Dermis microvascular lymphatic vessel endothelial cell (primary cell): Measurements from ENCODE around the gene DDA1. TPM values are rescaled to one million over a fixed set of nuclear protein-coding genes. Genes with fewer than 3 reads are reported as not detected.
"Not testable (repeated sequence)": the region's sequence is repeated elsewhere in the genome, so short reads cannot be mapped to it uniquely, and the experiment has no call there.

ENCODE experiments used
- DNase-seq, 2 donors: peaks; one replicate each; pipeline versions ENCODE4 v3.0.0 to v3.0.0-alpha.2; 2010; ENCODE audit warnings: low read depth in 2 of 2
- total RNA-seq: library from RNA; depleted of rRNA; stranded (reverse); fragments of >200 nt; gene quantifications from 2 replicates; pipeline ENCODE4 v1.2.1, GENCODE V29; 2014

DDA1 gene
- 18.2 and 24.5 TPM in 2 replicates for total RNA-seq

DNA sequence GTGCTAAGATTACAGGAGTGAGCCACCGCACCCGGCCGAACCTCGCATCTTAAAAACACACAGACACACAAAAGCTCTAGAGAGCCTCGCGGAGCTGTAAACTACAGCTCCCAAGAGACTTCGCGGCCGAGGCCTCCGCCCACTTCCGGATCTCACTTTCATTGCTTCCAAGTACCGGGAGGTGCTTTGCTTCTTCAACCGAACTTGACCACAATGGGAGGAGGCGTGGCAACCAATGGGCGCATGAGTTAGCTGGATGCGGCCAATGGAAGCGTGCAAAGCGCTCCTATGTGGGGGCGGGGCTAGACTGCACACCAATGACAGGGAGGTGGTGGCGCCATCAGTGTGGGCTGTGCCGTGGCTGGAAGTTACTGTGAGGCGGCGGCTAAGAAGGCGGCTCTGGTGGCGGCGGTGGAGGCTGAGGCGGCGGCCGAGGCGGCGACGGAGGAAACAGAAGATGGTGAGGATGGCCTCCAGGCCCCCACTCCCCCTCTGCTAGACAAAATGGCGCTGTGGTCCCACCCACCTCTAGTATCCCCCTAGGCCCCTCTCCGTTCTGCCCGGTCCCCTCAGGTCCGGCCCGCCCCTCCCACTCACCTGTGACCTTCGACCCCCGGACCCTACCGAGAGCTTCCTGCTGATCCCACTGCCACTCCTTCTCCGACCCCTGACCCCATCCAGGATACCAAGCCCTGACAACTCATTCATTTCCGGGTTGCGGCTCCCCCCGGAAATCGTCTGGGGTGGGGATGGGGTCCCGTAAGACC lies at the start of gene DDA1:
DDA1 (plus strand) TSS at position 366 of the 767 bp plus-strand sequence; CDS start at position 458, 92 bp downstream.
- DNase-seq: peak; percentile 99 to 100

DNA sequence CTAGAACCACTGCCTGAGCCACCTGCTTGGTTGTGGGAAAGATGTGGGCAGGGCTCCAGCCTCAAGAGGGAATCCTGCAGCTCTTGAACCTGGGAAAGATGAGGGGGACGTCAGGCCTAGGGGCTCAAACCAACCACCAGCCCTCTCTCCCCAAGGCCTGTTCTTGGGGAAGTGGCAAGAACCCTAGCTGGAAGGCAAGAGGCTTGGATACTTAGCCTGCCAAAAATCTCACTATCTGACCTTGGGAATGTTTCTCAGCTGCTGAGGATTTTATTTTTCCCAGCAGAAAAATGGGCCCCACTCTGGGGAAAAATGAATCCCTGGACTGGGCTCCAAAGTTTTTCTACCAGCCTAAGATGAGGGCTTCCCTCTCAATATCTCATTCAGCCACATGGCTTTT lies 49.4 kb upstream of the DDA1 start:
- DNase-seq: no peak

DNA sequence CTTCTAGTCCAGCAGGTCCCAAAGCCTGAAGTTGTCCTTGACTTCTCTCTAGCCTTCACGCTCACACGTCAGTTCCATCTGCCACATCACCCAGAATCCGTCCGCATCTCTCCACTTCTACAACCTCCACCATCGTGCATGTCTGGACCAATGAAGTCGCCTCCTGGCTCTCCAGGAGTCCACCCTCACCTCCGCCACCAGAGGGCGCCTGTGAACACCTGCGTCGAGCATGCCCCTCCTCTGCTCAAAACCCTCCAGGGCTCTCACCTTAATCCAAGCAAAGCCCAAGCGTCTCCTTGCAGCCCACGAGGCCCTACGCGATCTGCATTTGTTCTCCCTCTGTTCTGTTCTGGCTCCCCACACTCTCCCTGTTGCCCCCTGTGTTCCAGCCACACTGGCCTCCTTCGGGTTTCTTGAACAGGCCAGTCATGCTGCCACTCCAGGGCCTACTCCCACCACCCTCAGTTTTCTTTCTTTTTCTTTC lies 48.5 kb upstream of the DDA1 start:
- peak; percentile 57 to 79 for DNase-seq

DNA sequence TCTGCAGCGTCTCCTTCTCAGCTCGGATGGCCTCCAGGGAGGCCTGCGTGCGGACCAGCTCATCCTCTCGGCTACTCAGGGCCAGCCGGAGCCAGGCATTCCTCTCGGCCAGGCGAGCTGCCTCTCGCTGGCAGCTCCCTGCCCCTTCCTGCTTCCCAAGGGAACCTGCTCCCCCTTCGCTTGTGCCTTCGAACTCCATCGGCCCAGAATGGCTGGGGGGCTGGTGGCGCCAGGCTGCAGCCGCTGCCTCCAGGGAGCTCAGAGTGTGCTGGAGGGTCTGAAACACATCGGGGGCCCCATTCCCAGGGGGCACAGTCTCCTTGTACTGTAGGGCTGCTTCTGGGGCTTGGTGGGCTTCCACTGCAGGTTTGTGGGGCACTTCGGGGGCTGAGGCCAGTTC lies 46.8 kb upstream of the DDA1 start:
- DNase-seq: peak in 1 of 2 donors; percentile 10

DNA sequence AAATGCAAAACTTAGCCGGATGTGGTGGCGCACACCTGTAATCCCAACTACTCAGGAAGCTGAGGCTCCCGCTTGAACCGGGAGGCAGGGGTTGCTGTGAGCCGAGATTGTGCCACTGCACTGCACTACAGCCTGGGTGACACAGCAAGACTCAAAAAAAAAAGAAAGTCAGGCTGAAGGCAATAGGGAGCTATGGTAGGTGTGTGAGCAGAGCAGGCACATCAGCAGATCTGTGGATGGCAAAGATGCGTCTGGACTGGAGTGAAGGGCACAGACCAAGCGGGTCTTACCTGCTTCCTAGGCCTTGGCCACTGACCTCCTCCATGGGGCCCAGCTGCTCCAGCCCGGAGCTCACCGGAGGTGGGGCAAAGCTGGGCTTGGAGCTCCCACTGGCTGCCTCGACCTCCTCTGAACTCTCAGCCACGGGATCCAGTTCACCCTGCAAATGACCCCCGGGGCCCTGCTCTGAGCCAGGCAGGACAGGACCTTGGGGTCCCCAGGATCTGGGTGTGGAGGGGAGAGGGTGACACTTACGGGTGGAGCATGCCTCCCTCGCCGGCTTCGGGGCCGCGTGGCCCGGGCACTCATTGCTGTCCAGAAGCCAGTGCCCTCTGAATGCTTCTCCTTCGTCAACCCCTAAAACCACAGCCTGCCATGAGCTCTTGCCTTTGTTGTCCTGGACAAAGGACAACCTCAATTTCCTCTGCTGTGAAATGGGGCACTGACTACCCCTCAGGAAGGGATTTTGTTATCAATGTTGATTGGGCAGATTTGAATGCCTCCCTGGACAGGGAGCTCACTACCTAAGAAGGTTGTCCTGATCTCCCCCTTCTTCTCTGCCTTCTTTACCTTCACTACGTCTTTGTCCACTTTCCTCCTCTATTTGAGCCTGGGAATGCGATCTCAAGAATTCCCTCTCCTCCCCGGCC lies 45.4 kb upstream of the DDA1 start:
- peak in 1 of 2 donors; percentile 11 for DNase-seq

DNA sequence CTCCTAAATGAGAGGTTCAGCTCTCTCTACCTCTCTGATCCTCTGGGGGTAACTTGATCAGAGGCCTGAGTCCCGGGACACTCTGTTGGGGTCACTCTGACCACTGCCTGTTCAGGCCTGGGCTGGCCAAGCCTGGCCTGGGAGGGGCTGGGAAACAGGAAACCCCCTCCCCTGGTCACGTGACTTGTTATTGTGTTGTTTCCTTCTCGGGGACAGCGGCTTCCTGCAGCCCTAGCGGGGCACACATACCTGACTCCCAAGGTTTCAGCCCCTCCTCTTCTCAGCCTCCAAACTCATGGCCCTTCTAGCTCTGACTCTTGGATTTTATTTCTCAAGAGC lies 44.8 kb upstream of the DDA1 start, which contains the start of gene USHBP1:
USHBP1 (minus strand) TSS at position 105 of the 339 bp plus-strand sequence. CDS start 446 bp downstream, outside the sequence.
- DNase-seq: peak; percentile 90 to 93

DNA sequence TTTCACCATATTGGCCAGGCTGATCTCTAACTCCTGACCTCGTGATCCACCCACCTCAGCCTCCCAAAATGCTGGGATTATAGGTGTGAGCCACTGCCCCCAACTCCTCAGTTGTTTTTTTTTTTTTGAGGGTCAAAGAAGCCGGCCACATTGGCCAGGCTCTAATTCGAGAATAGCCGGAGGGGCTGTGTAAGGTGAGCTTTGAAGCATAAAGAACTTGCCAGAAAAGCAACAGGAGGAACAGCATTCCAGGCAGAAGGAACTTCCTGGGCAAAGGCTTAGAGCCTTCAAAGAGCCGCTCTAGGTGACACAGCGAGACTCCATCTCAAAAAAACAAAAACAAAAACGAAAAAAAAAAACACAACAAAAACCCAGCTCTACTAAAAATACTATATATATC lies 43.3 kb upstream of the DDA1 start:
- DNase-seq: no peak

DNA sequence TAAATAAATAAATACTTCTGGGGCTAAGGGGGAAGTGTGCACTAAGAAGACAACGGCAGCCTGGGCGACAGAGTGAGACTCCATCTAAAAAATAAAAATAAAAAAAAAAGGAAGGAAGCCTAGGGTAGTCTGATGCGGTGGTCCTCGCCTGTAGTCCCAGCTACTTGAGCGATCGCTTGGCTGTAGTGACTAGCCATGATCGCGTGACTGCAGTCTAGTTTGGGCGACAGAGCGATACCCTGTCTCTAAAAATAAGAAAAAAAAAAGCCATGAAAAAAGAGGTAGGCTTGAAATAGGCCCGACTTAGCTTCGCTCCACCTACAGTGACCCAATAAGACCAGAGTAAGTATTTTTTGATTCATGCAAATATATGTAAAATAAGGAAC lies 42.8 kb upstream of the DDA1 start:
- no peak for DNase-seq

DNA sequence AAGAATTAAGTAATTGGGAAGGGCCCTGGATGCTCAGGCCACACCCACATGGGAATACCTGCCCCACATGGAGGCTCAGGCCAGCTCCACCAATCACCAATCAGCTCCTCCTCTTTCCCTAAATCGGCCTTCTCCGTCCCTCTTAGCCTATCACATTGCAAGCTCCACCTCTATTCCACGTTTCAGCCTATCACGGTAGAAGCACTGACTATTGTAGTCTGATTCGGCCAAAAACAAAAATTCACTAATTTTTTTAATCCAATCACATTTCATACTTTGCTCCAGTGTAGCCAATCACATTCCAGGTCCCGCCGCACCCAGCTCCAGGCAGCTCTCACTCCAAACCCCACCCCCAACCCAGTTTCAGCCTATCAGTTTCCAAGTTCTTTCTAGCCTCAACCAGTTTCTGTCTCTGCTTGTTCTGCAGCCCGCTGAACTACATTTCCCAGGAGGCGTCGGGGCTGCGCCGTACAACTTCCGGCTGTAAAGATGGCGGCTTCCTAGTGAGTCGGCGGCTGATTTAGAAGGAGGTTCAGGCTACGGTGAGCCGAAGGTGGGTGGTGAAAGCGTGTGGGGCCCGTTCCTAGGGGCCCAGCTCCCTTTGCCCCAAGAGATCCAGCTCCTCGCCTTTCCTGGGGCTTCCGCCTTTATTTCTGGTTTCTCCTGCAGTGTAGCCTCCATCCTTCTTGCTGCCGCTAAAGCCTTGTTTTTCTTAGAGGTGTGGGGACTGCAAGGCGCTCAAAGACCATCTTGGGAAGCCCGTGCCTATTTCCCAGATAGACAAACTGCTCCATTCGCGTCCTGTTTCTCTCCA lies 42.2 kb upstream of the DDA1 start, which contains the start of gene BABAM1:
BABAM1 (plus strand) TSS at position 469 of the 814 bp plus-strand sequence. CDS start 1,364 bp downstream, outside the sequence.
- DNase-seq: peak; percentile 100

DNA sequence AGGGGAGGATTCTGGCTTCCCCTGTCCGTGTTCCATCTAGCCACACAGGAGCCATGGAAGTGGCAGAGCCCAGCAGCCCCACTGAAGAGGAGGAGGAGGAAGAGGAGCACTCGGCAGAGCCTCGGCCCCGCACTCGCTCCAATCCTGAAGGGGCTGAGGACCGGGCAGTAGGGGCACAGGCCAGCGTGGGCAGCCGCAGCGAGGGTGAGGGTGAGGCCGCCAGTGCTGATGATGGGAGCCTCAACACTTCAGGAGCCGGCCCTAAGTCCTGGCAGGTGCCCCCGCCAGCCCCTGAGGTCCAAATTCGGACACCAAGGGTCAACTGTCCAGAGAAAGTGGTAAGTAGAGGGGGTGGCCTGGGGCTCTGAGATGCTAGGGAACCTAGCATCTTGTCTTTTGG lies 40.6 kb upstream of the DDA1 start:
- DNase-seq: no peak

DNA sequence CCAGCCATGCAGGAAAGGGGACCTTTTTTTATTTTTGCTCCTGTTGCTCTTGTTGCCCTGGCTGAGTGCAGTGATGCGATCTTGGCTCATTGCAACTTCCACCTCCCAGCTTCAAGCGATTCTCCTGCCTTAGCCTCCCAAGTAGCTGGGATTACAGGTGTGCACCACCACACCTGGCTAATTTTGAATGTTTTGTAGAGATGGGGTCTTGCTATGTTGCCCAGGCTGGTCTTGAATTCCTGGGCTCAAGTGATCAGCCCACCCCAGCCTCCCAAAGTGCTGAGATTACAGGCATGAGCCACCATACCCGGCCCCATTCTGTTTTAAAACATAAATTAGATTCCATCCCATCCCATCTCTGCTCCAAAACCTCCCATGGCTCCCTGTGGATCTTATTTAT lies 34.5 kb upstream of the DDA1 start:
- DNase-seq: not testable (repeated sequence)

DNA sequence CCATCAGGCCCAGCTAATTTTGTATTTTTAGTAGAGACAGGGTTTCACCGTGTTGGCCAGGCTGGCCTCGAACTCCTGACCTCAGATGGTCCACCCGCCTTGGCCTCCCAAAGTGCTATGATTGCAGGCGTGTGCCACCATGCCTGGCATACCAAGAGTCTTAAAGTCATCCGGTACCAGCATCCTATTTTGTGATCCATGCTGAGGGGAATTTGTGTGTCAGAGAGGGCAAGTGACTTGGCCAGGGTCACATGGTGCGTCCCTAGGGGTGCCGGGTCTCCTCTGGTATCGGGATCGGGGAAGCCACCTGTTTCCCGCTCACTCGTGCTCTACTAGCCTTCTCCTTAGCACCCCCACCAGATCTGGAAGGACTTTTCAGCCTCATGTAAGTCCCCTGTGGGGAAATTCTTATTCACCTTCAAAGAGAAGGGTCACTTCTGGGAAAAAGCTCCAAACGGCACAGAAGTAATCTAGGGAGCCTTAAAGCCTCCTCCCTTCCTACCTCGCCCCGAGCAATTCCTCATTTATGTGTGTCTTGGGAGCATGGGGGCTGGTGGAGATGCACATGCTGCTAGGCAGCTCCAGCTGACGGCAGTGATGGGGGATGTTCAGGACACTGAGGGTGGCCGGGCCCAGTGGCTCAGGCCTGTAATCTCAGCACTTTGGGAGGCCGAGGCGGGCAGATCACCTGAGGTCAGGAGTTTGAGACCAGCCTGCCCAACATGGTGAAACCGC lies 33.8 kb upstream of the DDA1 start:
- no peak for DNase-seq

DNA sequence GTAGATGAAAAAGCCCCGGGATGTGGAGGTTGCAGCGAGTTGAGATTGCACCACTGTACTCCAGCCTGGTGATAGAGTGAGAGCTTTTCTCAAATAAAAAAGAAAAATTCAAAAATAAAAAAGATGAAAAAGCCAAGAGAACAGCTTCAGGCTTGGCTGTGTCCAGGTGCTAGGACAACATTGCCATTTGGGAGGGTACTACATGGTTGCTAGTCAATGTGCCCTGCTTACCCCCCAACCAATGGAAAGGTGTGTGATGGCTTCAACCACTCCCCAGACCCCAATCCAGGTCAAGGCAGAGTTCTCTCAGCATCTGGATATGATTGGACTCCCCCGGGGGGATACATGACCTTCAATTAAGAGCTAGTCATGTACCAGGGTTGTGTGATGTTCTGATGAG lies 29.9 kb upstream of the DDA1 start:
- no peak for DNase-seq

DNA sequence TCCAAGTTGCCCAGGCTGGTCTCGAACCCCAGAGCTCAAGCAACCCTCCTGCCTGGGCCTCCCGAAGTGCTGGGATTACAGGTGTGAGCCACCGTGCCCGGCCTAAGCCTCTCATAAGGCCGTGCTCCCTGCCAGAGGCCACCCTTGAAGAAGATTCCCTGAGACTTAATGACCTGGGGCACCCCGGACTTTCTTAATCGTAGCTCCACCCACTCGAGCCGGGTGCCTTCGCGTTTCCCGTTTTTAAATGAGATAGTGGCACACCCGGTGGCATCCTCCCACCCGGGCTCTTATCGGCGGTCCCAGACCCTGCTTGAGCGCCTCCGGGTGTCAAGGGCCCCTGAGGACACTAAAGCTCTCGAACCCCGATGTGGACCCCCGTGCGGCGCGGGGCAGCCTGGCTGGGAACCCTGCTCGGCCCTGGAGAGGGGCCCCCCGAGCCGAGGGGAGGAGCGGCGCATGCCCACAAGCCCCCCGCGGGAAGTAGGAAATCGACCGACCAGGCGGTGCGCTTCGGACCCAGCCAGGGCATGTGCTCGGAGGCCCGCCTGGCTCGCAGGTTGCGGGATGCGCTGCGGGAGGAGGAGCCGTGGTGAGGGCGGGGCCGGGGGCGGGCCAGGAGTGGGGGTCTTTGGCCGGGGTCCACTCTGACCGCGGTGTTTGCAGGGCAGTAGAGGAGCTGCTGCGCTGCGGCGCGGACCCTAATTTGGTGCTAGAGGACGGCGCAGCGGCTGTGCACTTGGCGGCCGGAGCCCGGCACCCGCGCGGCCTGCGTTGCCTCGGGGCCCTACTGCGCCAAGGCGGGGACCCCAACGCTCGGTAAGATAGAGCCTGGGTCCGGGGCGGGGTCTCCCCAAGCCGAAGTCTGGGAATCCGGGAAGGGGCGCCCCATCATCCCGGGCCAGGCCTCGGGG lies 27.7 kb upstream of the DDA1 start, which contains the start of gene ANKLE1:
ANKLE1 (plus strand) TSS at position 511 of the 914 bp plus-strand sequence; CDS start at position 531, 20 bp downstream.
- DNase-seq: peak in 1 of 2 donors; percentile 36

DNA sequence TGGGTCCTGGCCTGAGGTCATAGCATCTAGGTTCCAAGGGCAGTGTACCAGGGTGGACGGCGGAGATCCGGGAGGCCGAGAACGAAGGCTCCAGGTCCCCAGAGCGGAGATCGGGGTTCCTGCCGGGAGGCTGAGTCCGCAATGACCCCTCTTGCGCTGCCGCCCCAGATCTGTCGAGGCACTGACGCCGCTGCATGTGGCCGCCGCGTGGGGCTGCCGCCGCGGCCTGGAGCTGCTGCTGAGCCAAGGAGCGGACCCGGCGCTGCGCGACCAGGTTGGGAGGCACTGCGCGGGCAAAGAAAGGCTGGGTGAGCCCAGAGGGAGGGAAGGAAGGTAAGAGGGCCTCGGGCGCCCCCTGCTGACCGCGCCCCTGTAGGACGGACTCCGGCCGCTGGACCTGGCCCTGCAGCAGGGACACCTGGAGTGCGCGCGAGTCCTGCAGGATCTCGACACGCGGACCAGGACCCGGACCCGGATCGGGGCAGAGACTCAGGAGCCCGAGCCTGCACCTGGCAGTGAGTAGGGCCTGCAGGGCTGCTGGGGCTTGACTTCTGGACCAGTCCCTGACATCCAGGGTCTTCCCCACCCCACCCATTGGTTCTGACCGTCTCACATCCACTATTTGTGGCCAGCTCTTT lies 26.8 kb upstream of the DDA1 start:
- DNase-seq: peak in 1 of 2 donors; percentile 83

DNA sequence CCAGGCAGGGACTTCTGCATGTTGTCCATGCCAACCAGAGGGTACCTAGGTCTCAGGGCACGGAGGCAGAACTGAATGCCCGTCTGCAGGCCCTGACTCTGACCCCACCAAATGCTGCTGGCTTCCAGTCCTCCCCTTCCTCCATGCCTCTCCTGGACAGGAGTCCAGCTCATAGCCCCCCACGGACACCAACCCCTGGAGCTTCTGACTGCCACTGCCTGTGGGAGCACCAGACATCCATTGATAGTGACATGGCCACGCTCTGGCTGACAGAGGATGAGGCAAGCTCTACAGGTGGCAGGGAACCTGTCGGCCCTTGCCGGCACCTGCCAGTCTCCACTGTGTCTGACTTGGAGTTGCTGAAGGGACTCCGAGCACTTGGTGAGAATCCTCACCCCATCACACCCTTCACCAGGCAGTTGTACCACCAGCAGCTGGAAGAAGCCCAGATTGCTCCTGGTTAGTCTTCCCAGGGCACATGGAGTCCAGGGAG lies 25.8 kb upstream of the DDA1 start:
- DNase-seq: no peak

DNA sequence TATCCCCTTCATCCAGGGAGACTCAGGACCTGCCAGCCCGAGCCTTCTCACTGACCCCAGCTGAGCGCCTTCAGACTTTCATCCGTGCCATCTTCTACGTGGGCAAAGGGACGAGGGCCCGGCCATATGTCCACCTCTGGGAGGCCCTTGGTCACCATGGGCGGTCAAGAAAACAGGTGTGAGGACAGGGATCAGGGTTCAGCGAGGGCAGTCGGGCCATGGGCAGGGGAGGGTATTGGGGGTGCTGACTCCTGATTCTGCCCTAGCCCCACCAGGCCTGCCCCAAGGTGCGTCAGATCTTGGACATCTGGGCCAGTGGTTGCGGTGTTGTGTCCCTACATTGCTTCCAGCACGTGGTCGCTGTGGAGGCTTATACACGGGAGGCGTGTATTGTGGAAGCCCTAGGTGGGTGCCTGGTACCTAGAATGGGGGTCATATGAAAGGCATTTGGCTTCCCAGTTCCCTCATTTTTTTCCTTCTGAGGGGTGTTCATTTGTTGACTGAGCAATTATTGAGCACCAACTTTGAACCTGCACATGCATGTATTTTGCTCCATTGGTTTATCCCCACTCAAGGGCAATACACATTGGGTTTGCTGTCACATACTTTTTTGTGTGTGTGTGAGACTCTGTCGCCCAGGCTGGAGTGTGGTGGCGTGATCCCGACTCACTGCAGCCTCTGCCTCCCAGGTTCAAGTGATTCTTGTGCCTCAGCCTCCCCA lies 23.8 kb upstream of the DDA1 start:
- DNase-seq: no peak

DNA sequence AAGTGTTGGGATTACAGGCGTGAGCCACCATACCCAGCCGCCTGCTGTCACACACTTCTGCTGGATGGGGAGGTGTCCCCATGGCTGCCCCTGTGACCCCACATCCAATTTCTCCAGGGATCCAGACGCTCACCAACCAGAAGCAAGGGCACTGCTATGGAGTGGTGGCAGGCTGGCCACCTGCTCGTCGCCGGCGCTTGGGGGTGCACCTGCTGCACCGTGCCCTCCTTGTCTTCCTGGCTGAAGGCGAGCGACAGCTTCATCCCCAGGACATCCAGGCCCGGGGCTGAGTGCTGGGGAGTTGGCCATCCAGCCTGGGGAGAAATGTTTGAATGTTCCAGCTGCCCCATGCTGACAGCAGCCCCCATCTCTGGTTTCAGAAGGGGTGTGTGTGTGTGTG lies 23.1 kb upstream of the DDA1 start:
- DNase-seq: no peak
